NCI-H345 (cell line): ENCODE measurements around the gene GPI.
A peak's percentile ranks its signal among the peaks of the same experiment; 100 is the strongest.

Source experiments
- DNase-seq: peaks from one replicate; lab custom pipeline; 2025; lab: John Stamatoyannopoulos, UW

GPI gene

DNA sequence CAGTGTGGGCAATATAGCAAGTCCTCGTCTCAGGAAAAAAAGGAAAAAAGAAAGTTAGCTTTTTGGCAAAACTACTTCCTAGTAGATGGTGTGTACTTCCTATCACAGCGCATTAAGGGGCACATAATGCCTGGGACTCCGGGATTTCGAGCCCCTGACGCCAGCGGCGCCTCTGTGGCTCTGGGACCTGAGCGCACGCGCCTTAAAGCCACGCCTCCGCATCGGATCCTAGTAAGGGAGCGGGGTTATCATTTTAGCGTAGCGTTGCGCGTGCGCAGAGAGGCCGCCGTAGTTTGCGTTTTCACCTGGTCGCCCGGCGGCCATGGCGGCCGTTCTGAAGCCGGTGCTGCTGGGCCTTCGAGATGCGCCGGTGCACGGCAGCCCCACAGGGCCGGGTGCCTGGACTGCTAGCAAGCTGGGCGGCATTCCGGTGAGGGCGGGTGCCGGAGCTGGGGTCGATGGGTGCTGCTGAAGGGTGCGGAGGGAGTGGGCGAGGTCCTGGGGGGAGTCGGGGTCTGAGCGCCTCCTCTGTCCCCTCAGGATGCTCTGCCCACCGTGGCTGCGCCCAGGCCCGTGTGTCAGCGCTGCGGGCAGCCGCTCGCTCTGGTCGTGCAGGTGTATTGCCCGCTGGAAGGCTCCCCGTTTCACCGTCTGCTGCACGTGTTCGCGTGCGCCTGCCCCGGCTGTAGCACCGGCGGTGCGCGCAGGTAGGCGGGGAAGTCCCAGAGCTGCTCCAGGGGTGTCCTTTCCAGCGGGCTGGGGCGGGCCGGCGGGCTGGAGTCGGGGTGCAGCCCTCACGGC lies 39.3 kb downstream of the GPI start, which contains the start of gene PDCD2L:
PDCD2L (plus strand) TSS at position 291 of the 801 bp plus-strand sequence; CDS start at position 323, 32 bp downstream.
- DNase-seq: peak; percentile 99

DNA sequence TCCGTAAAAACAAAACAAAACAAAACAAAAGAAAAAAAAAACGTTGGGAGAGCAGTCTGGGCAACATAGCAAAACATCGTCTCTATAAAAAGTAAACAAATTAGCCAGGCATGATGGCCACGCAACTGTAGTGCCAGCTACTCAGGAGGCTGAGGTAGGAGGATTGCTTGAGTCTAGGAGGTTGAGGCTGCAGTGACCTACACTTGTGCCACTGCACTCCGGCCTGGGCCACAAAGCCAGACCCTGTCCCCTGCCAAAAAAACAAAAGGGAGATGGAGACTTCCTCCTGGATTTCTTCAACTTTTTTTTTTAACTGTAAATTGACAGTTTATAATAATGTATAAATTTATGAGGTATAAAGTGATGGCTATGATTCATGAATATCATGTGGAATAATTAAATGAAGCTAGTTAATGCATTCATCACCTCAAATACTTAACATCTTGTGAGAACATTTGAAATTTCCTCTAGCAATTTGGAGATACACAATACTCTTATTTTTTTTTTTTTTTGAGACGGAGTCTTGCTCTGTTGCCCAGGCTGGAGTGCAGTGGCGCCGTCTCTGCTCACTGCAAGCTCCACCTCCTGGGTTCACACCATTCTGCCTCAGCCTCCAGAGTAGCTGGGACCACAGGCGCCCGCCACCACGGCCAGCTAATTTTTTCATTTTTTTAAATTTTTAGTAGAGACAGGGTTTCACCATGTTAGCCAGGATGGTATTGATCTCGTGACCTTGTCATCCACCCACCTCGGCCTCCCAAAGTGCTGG lies 41.1 kb downstream of the GPI start:
- no peak for DNase-seq

DNA sequence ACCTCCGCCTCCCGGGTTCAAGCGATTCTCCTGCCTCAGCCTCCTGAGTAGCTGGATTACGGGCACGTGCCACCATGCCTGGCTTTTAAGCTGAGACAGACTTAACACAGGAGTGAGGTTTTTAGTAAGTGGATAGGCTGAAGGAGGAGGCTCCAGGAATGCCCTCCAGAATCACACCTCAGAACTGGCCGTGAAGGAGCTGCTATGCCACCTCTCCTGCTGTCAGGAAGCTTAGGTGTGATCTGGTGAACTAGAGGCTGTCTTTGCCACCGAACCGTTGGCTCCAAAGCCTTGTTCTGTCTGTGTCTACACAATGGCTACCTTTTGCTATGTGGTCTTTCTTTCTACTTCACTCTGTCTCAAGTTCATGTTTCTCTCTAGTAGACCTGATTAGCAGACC lies 43.4 kb downstream of the GPI start:
- no peak for DNase-seq

DNA sequence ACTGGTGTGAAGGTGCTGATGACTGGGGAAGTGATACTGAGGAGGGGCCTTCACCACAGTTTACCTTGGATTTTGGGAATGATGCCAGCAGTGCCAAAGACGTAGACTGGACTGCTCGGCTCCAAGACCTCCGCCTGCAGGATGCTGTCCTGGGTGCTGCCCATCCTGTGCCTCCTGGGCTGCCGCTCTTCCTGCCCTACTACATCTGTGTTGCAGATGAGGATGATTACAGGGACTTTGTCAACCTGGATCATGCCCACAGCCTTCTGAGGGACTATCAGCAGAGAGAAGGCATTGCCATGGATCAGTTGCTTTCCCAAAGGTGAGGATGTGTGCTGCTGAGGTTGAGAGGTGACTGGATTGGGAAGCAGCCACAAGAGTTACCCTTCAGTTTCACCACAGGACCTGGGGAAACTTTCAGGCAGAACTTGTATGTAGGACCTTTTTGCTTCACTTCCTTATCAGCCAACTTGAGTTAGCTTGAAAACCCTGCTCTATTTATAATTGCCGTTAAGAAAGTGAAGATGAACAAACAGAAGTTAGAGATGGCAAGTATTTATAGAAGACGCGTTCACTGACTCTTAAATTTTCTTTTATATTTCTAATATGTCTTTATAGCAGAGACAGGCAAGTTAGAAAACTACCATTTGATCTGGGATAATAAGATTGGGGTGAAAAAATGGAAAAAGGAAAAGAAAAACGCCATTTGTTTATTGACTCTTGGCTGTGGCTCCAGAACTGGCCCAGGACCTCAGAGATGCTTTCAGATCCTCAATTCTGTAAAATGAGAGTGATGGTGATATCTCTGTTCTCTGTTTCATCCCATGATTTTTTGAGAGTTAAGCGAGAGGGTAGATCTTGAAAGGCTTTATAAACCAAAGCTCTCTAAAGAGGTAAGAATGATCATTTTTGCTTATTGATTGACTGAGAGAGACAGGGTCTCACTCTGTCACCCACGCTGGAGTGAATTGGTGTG lies 44.5 kb downstream of the GPI start:
- DNase-seq: no peak

DNA sequence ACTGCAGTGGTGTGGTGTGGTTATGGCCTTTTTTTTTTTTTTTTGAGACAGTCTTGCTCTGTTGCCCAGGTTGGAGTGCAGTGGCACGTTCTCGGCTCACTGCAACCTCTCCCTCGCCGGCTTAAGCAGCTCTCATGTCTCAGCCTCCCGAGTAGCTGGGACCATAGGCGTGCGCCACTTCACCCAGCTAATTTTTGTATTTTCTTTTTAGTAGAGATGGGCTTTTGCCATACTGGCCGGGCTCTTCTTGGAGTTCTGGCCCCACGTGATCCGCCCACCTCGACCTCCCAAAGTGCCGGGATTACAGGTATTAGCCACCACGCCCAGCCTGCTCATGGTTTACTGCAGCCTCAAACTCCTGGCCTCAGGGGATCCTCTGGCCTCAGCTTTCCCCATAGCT lies 46.2 kb downstream of the GPI start:
- DNase-seq: no peak

DNA sequence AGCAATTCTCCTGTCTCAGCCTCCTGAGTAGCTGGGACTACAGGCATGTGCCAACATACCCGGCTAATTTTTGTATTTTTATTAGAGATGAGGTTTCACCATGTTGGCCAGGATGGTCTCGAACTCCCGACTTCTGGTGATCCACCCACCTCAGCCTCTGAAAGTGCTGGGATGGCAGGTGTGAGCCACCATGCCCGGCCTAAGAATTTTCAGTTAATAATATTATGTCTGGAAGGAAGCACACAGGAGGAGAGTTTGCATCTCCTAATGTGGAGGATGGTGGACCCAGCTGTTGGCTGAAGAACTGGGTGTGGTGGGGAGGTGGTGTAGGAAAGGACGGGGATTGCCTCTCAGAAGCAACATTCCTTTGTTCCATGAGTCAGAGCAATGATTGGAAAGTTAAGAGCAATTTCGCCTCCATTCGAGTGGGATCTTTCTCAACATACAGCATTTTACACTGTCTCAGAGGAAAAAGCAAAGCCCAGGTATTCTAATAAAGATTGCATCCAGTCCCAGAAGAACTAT lies 51.1 kb downstream of the GPI start:
- DNase-seq: no peak

DNA sequence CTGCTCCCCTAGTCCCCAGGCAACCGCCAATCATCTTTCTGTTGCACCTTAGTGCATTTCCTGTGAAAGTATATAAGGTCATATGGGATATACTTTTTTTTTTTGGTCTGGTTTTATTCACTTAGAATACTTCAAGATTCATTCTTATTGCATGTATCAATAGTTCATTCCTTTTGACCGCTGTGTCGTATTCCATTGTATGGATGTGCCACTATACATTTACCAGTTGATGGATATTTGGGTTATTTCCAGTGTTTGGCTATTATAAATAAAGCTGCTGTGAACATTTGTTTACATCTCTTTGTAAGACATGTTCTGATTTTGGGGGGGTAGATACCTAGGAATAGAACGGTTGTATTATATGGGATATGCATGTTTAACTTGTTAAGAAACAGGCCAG lies 53.3 kb downstream of the GPI start:
- no peak for DNase-seq

DNA sequence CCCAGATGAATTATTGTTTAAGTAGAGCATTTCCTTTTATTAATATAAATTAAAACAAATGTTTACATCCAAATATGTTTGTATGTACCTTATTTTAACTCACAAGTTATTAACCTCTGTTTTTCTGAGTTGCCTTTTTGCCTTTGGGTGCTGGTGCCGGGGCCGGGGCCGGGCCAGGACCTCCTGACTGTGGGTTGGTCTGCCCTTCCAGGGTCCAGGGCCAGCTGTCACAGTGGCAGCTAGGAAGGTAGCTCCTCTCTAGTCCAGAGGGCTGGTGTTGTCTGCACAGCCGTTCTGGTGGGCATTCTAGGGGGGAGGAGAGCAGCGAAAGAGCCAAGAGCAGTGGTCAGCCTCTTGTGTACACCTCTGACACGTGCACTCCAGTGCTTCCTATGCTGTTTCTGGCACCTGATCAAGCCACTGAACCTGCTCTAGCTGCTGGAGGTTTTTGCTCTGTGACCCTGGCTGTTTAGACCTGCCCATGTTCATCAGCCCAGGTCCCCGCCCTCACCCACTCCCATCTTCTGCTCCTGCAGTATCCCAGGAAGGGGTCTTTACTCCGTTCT lies 61.2 kb downstream of the GPI start:
- DNase-seq: no peak

DNA sequence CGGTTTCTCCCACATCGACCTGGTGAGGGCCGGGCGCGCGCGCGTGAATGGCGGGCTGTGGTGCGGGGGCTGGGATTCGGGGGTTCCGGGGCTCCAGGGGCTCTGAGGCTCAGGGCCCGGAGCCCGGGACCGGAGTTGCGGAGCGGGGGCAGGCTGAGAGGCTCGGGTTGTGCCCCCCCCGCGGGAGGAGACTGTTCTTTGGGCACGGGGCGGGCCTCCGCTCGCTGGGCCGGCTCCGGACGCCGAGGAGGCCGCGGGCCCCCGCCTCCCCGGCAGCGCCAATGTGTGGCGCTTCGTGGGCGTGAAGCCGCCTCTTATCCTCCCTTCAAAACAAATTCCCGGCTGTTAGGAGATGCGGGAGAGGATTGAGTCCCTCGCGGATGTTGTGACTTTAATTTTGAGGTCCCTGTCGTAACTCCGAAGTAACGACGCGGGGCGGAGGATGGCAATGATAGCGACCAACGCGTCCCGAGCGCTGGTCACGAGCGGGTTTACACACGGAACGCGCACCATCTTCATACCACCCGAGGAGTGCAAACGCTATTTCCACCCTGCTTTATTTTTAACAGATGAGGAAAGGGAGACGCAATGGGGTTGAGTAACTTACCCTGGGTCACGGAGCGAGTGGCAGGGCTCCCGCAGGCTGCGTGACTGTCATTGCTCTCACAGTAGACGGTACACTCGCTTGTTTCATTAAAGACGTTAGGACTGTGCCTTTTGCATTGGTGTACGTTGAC lies 63.7 kb downstream of the GPI start:
- DNase-seq: peak; percentile 68

DNA sequence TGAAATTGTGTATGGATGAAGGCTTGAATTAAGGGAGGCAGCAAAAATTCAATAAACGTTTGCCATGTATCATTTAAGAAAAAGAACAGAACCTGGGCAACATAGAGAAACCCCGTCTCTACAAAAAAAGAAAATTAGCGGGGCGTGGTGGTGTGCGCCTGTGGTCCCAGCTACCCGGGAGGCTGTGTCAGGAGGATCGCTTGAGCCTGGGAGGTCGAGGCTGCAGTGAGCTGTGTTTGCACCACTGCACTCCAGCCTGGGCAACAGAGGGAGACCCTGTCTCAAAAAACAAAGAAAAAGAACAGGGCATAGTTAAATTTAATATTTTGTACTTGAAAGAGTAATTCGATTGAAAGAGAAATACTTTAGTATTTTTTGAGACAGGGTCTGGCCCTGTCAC lies 64.6 kb downstream of the GPI start:
- no peak for DNase-seq

DNA sequence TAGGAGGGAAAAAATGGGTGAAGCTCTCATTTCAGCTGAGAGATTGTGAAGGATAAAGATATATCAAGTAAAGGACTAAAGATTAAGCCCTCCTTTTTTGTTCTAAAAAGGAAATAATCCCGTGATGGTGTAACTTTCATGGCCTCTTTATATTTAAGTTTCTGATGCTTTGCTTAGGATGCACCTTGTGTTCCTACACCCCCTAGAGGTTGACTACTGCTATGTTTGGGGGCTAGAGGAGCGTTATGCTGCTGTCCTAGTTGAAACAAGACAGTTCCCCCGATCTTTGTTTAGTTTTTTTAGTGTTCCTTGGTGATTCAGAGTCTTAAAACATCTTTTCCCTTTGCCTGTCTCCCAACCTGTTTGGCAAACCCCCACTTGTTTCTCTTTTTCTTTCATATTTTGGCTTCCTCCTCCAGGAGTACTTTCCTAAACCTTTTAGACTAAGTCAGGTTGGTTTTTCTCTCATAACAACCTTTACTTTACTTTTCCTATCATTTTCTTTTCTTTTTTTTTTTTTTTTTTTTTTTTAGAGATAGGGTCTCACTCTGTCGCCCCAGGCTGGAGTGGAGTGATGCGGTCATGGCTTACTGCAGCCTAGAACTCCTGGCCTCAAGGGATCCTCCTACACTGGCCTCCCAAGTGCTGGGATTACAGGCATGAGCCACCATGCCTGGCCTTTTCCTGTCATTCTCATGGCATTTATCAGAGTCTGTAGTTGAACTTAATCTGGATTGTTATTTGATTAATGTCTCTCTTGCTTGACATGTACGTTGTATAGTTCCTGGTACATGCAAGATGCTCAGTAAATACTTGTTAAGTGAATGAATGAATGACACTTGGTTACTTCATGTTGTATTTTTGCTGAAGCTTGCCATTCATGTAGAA lies 66.0 kb downstream of the GPI start:
- peak; percentile 51 for DNase-seq

DNA sequence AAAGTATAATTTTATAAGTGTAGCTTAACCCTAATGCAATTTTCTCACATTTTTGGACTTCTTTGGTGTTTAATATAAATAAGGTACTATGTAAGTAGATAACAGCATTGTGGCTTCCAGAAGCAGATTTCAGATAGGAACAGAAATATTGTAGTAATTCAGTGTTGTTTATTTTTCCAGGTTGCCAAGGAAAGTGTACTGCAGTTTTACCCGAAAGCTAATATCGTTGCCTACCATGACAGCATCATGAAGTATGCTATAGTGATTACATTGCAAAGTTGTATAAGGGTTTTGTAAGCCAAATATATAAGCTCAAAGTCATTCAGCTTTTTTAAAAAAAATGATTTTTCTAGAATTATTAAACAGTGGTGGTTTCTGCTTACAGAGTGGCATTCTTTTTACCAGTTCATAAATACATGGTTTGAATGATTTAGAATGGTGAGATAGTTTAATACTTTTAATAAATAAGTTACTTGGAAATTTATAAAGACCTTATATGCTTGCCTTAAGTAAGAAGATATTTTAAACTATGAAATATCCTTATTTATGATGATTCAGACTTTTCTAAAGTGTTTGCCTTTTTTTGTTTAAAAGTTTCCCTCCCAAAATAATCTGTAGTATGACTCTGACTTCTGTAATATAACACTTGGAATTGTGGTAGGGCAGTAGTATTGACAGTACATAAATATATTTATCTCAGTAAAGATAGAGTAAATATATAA lies 66.8 kb downstream of the GPI start:
- DNase-seq: no peak

DNA sequence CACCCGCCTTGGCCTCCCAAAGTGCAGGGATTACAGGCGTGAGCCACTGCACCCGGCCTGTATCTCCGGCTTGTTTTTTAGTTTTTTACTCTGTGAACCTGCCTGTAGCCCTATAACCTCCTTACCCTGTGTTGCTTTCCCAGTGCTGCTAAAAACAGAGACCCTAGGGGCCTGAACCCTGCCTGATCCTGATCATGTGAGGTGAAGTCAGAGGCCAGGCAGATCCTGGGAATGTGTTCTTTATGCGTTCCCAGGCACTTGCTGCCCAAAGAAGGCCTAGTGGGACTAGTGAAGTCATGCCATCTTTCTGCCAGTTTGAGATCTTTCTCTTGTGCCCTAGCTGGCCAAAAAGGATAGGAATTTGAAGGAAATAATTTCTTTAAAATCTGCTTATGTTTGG lies 67.8 kb downstream of the GPI start:
- DNase-seq: no peak

DNA sequence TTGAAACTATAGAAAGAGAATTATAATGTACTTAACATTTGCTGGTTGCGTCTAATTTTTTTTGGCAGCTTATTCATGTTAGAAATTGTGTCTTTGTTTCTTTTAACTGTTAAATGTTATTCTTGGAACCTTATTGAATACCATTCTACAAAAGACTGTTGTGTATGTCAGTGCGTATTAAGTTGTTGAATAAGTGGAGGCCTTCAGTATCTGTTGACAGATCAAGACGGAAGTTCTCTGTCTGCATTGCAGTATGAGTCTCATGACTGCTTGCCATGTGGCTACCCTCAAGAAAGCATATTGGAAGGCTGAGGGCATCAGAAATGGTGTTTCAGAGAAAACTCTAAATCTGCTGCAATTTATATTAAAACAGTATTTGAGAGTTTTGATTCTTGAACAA lies 71.7 kb downstream of the GPI start:
- DNase-seq: no peak

DNA sequence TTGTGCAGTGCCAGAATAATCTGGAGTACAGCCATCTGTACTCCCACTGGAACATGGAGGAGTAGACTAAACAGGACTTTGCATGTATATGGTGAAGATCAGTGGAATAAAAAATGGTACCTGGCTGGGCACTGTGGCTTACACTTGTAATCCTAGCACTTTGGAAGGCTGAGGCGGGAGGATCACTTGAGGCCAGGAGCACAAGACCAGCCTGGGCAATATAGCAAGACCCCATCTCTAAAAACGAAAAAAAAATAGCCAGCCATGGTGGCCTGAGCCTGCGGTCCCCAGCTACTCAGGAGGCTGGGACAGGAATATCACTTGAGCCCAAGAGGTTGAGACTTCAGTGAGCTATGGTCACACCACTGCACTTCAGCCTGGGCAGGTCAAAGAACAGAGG lies 83.2 kb downstream of the GPI start:
- no peak for DNase-seq
